ENCODE results near the gene AGTPBP1.

AGTPBP1 gene

GRCh38 chr9:85541876-85542275, 199.9 kb downstream of the AGTPBP1 start:
- Histone ChIP-seq H3K27ac (ENCODE audit: low read length) (no peak overlapping the region), H2AFZ (ENCODE audit: low read length) (no peak overlapping the region), H3K9me3 (replicated peaks; ENCODE audit: insufficient read depth, low read length) (no peaks in the 10 kb centered on the region), H3K79me2 (ENCODE audit: low read length) (no peaks in the 10 kb centered on the region), H3K4me1 (ENCODE audit: low read length) (no peaks in the 10 kb centered on the region), H3K36me3 (replicated peaks; ENCODE audit: insufficient read depth, low read length) (no peaks in the 10 kb centered on the region), H3F3A (ENCODE audit: insufficient read depth, low read length) (no peaks in the 10 kb centered on the region), H3K4me2 (ENCODE audit: low read depth, low read length) (no peak overlapping the region), H3K9me2 (replicated peaks; ENCODE audit: insufficient read depth, low read length) (no peaks in the 10 kb centered on the region), H3K9ac (ENCODE audit: low read length) (no peak overlapping the region), H3K27me3 (replicated peaks; ENCODE audit: insufficient read depth, low read length) (no peaks in the 10 kb centered on the region), H3K4me3 (ENCODE audit: low read length) (no peak overlapping the region), H4K20me1 (ENCODE audit: insufficient read depth, low read length) (no peaks in the 10 kb centered on the region)
- DNase-seq: no peak
- TF ChIP-seq EZH2 (optimal IDR thresholded peaks at IDR 0.05; ENCODE audit: low read depth, low read length) (no peak), EZH2phosphoT487 (IDR thresholded peaks at IDR 0.05; ENCODE audit: low read length) (no peak)
- TF ChIP-seq, protein P1, sequence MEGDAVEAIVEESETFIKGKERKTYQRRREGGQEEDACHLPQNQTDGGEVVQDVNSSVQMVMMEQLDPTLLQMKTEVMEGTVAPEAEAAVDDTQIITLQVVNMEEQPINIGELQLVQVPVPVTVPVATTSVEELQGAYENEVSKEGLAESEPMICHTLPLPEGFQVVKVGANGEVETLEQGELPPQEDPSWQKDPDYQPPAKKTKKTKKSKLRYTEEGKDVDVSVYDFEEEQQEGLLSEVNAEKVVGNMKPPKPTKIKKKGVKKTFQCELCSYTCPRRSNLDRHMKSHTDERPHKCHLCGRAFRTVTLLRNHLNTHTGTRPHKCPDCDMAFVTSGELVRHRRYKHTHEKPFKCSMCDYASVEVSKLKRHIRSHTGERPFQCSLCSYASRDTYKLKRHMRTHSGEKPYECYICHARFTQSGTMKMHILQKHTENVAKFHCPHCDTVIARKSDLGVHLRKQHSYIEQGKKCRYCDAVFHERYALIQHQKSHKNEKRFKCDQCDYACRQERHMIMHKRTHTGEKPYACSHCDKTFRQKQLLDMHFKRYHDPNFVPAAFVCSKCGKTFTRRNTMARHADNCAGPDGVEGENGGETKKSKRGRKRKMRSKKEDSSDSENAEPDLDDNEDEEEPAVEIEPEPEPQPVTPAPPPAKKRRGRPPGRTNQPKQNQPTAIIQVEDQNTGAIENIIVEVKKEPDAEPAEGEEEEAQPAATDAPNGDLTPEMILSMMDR (IDR thresholded peaks at IDR 0.05; ENCODE audit: low read length): no peak

DNA sequence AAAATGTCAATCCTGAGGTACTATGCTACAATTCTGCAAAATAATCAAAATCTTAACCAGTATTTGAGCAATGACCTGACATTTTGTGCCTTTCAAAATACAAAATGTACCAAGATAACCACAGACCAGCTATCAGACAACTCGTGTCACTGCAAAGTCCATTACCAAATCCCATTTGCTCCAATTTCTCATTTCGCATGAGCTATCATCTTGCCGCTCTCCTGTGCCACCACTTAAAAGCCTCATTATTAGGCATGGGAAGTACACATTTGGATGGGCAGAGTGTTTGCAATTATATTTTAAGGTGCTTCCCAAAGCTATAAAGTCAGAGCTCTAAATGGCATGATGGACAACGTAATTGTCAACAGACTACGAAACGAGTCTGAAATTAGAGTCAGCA, 205.2 kb downstream of the AGTPBP1 start:
- Histone ChIP-seq H2AFZ (ENCODE audit: low read length) (no peak overlapping the region), H3K9me2 (replicated peaks; ENCODE audit: insufficient read depth, low read length) (no peaks in the 10 kb centered on the region), H4K20me1 (ENCODE audit: insufficient read depth, low read length) (no peaks in the 10 kb centered on the region), H3K79me2 (ENCODE audit: low read length) (no peaks in the 10 kb centered on the region), H3K9me3 (replicated peaks; ENCODE audit: insufficient read depth, low read length) (no peaks in the 10 kb centered on the region), H3K27ac (ENCODE audit: low read length) (no peak overlapping the region), H3K27me3 (replicated peaks; ENCODE audit: insufficient read depth, low read length) (no peaks in the 10 kb centered on the region), H3F3A (ENCODE audit: insufficient read depth, low read length) (no peaks in the 10 kb centered on the region), H3K36me3 (replicated peaks; ENCODE audit: insufficient read depth, low read length) (no peaks in the 10 kb centered on the region), H3K9ac (ENCODE audit: low read length) (no peak overlapping the region), H3K4me2 (ENCODE audit: low read depth, low read length) (no peak overlapping the region), H3K4me3 (ENCODE audit: low read length) (no peak overlapping the region), H3K4me1 (ENCODE audit: low read length) (no peaks in the 10 kb centered on the region)
- DNase-seq: no peak
- TF ChIP-seq EZH2 (optimal IDR thresholded peaks at IDR 0.05; ENCODE audit: low read depth, low read length) (no peak), EZH2phosphoT487 (IDR thresholded peaks at IDR 0.05; ENCODE audit: low read length) (no peak)
- TF ChIP-seq, protein P1 (IDR thresholded peaks at IDR 0.05; ENCODE audit: low read length): no peak

DNA sequence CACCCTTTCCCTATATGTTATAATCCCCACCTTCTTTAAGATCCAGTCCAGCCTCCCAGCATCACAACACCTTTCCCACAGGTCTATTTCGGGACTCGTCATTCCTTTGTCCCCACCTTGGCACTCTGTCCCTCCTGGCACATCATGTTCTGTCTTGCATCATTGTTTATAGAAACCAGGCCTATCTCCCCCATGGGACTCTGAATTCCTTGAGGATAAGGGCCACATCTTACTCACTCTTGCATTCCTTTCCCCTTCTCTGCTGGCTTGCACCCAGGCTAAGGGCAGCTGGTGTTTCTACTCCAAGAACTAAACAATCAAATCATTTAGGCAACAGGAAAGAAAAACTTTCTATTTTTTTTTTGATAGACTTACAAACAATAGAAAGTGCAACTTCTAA, 205.7 kb downstream of the AGTPBP1 start:
- Histone ChIP-seq H3K79me2 (ENCODE audit: low read length) (no peaks in the 10 kb centered on the region), H3K36me3 (replicated peaks; ENCODE audit: insufficient read depth, low read length) (no peaks in the 10 kb centered on the region), H3K4me3 (ENCODE audit: low read length) (no peak overlapping the region), H3K9me2 (replicated peaks; ENCODE audit: insufficient read depth, low read length) (no peaks in the 10 kb centered on the region), H2AFZ (ENCODE audit: low read length) (no peak overlapping the region), H3K4me1 (ENCODE audit: low read length) (no peaks in the 10 kb centered on the region), H3K4me2 (ENCODE audit: low read depth, low read length) (no peak overlapping the region), H3K27ac (ENCODE audit: low read length) (no peak overlapping the region), H4K20me1 (ENCODE audit: insufficient read depth, low read length) (no peaks in the 10 kb centered on the region), H3K27me3 (replicated peaks; ENCODE audit: insufficient read depth, low read length) (no peaks in the 10 kb centered on the region), H3K9ac (ENCODE audit: low read length) (no peak overlapping the region), H3F3A (ENCODE audit: insufficient read depth, low read length) (no peaks in the 10 kb centered on the region), H3K9me3 (replicated peaks; ENCODE audit: insufficient read depth, low read length) (no peaks in the 10 kb centered on the region)
- TF ChIP-seq EZH2phosphoT487 (IDR thresholded peaks at IDR 0.05; ENCODE audit: low read length) (no peak), EZH2 (optimal IDR thresholded peaks at IDR 0.05; ENCODE audit: low read depth, low read length) (no peak)
- TF ChIP-seq, protein P1 (IDR thresholded peaks at IDR 0.05; ENCODE audit: low read length): no peak
- no peak for DNase-seq

Data from MM.1S (cell line).